ENCODE data around the gene P2RX7.
A peak's percentile ranks its signal among the peaks of the same experiment; 100 is the strongest.

Gene P2RX7

GRCh38 chr12:121110211-121110940, 22.3 kb upstream of the P2RX7 start:
- peak in 41 of 51 donors; percentile 3 to 87 (median 45) for DNase-seq

- DNase-seq = no peak
These were observed 21.0 kb upstream of the P2RX7 start for GRCh38 chr12:121111684-121112083.

- no peak for DNase-seq
These were observed 20.2 kb upstream of the P2RX7 start for GRCh38 chr12:121112496-121112895.

- DNase-seq = no peak
These were observed 19.6 kb upstream of the P2RX7 start for GRCh38 chr12:121113057-121113456.

GRCh38 chr12:121114019-121114639, 18.5 kb upstream of the P2RX7 start:
- no peak for DNase-seq

GRCh38 chr12:121114806-121115205, 17.9 kb upstream of the P2RX7 start:
- no peak for DNase-seq

- no peak for DNase-seq
These were observed 17.1 kb upstream of the P2RX7 start for GRCh38 chr12:121115530-121115929.

- DNase-seq = no peak
These were observed 16.1 kb upstream of the P2RX7 start for GRCh38 chr12:121116318-121117225.

GRCh38 chr12:121117226-121117777, 15.4 kb upstream of the P2RX7 start:
- DNase-seq = no peak

GRCh38 chr12:121120323-121120722, 12.4 kb upstream of the P2RX7 start:
- DNase-seq = no peak

- DNase-seq = no peak
These were observed 11.5 kb upstream of the P2RX7 start for GRCh38 chr12:121120989-121121755.

GRCh38 chr12:121121805-121122204, 10.9 kb upstream of the P2RX7 start:
- DNase-seq = no peak

GRCh38 chr12:121123488-121123887, 9.2 kb upstream of the P2RX7 start:
- no peak for DNase-seq

- DNase-seq = no peak
These were observed 8.1 kb upstream of the P2RX7 start for GRCh38 chr12:121124402-121125109.

GRCh38 chr12:121127501-121127900, 5.2 kb upstream of the P2RX7 start:
- no peak for DNase-seq

- peak; percentile 17 to 98 (median 88) for DNase-seq
These were observed 3.5 kb upstream of the P2RX7 start for GRCh38 chr12:121128908-121129810.

- DNase-seq = no peak
These were observed 2.9 kb upstream of the P2RX7 start for GRCh38 chr12:121129811-121130147.

- no peak for DNase-seq
These were observed 1.8 kb upstream of the P2RX7 start for GRCh38 chr12:121130866-121131373.

- peak in 4 of 51 donors; percentile 23 to 59 (median 46) for DNase-seq
These were observed 735 bp upstream of the P2RX7 start for GRCh38 chr12:121131941-121132341.
